HS-5 (cell line): ENCODE measurements around the gene ADSS2.
"Not testable (repeated sequence)": the region's sequence is repeated elsewhere in the genome, so short reads cannot be mapped to it uniquely, and the experiment has no call there.

Experiments used
- DNase-seq: peaks from one replicate; pipeline ENCODE4 v3.0.0-alpha.2; 2012; ENCODE audit warnings: low read depth

ADSS2 gene

DNA sequence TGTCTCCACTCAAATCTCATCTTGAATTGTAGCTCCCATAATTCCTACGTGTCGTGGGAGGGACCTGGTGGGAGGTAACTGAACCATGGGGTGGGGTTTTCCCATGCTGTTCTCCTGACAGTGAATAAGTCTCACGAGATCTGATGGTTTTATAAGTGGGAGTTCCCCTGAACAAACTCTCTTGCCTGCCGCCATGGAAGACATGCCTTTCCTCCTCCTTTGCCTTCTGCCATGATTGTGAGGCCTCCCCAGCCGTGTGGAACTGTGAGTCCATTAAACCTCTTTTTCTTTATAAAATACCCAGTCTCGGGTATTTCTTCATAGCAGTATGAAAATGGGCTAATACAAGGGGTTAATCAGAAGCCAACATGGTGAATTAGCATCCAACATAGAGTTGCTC is 86.4 kb downstream of the ADSS2 start:
- DNase-seq, result not testable (repeated sequence)

GRCh38 chr1:244362476-244362875 is 89.2 kb downstream of the ADSS2 start:
- no peak for DNase-seq

- no peak for DNase-seq
These were observed 89.8 kb downstream of the ADSS2 start for GRCh38 chr1:244361764-244362473.
